Heart right ventricle (tissue), 16 donors: ENCODE measurements around the gene RAB25. TPM values are rescaled to one million over a fixed set of nuclear protein-coding genes. Genes with fewer than 3 reads are reported as not detected.

Experiments
- ATAC-seq, 8 donors: fragments of 200-7000 bp; cut with Tn5 transposase; one replicate each; pipeline ENCODE4 v1.9.1; 2020; ENCODE audit warnings: mild to moderate bottlenecking in 8 of 8, moderate library complexity in 8 of 8, moderate number of reproducible peaks in 1 of 8
- DNase-seq, 2 donors: peaks; one replicate each; pipeline ENCODE4 v3.0.0-alpha.2; 2020
- H3K27ac ChIP-seq, 10 donors: fragments of 200-600 bp; sonication (generic) in 2 of 10; one replicate each; pipeline versions ENCODE4 v1.5.0 to v1.8.0; 2020 to 2022; ENCODE audit warnings: mild to moderate bottlenecking in 3 of 10
- H3K27me3 ChIP-seq, 7 donors: fragments of 200-600 bp; one replicate each; pipeline ENCODE4 v1.8.0; 2021 to 2022; ENCODE audit warnings: mild to moderate bottlenecking in 2 of 7
- H3K36me3 ChIP-seq, 9 donors: fragments of 200-600 bp; sonication (generic) in 1 of 9; one replicate each; pipeline versions ENCODE4 v1.5.0 to v1.8.0; 2020 to 2022; ENCODE audit warnings: mild to moderate bottlenecking in 2 of 9
- H3K4me1 ChIP-seq, 9 donors: fragments of 200-600 bp; sonication (generic) in 1 of 9; one replicate each; pipeline versions ENCODE4 v1.5.0 to v1.8.0; 2020 to 2022; ENCODE audit warnings: mild to moderate bottlenecking in 4 of 9
- H3K4me3 ChIP-seq, 10 donors: fragments of 200-600 bp; sonication (generic) in 2 of 10; one replicate each; pipeline versions ENCODE4 v1.5.0 to v1.8.0; 2020 to 2022; ENCODE audit warnings: mild to moderate bottlenecking in 7 of 10, moderate library complexity in 2 of 10
- H3K9me3 ChIP-seq, 11 donors: fragments of 200-600 bp in 10 of 11; sonication (generic) in 2 of 11; one replicate each; pipeline versions ENCODE4 v1.5.0 to v1.8.0; 2013 to 2022; ENCODE audit warnings: mild to moderate bottlenecking in 2 of 11, control low read depth in 1 of 11, moderate library complexity in 1 of 11
- CTCF ChIP-seq, 9 donors: fragments of 200-600 bp; sonication (generic) in 2 of 9; IDR thresholded peaks; one replicate each; pipeline versions ENCODE4 v1.5.0 to v1.8.0; 2021 to 2022; ENCODE audit warnings: antibody characterized with exemption in 9 of 9, mild to moderate bottlenecking in 5 of 9, moderate library complexity in 1 of 9
- WGBS, 2 donors: extraction: QIAGEN DNeasy Blood & Tissue Kit; methylation state at CpG; one replicate each; pipeline ENCODE4 v1.1.7; 2013; ENCODE audit warnings: inconsistent platforms in 1 of 2; 5-methylcytosine and 5-hydroxymethylcytosine counted together
- intact Hi-C, 10 donors: fragments of 100-400 bp; cut with DNase I; formaldehyde crosslinking; loops; one replicate each; pipeline versions ENCODE4 v1.11.1 to v1.14.2; 2022
- long read RNA-seq, 3 donors: library from polyadenylated mRNA; unstranded; transcript quantifications; one replicate each; pipeline ENCODE4 v2.0.0, GENCODE V29; 2020 to 2021
- polyA plus RNA-seq, 2 donors: library from polyadenylated mRNA; stranded (reverse); fragments of 200-250 nt; gene quantifications; one replicate each; pipeline ENCODE4 v1.2.3, GENCODE V29; 2013
- total RNA-seq, 10 donors: library from RNA; stranded (reverse); fragmentation: NEBNext Ultra II Directional in 3 of 10; extraction: Animal tissue kit (Norgen Biotek cat#: 25700) in 3 of 10; gene quantifications; one replicate each; pipeline versions ENCODE4 v1.2.1 to v1.2.4, GENCODE V29; 2021 to 2023
- donor health status: Arrhythmogenic right ventricular cardiomyopathy.
- donor health status: ischemic (EF 13 %, LVEDD 7.1; RV severe dilation, severe dysfunction).
- donor health status: healthy with polysubstance abuse.
- donor health status: DM: no; HTN: yes; CAD: no.
- donor health status: DM: no; HTN: no; CAD: no.
- donor health status: ischemic (EF 25% LVEDD 6.9; RV normal size, moderate dysfunction).
- donor health status: ischemic (EF 25% LVEDD 5.7; RV mildly dilated, moderate dysfunction).
- donor health status: healthy.
- donor health status: DM: yes; HTN: yes; CAD: no.
- donor health status: Ischemic cardiomyopathy.
- donor health status: ischemic (EF 35%, LVEDD 5.7; RV mildly dilated, moderate dysfunction).
- donor health status: nonischemic (EF 11% LVEDD 7.7; RV severe dilation, severe dysfunction).
- donor health status: DM: yes; HTN: yes; CAD: no.
- donor health status: PGD.
- donor health status: ischemic (EF 29% LVEDD 5.4; RV normal size, mild dysfunction).
- donor health status: nonischemic (EF 23%, LVEDD 6.1; RV moderate dilation, normal function).

The RAB25 gene
- total RNA-seq (under 1 TPM in 1 of 10 donors, not detected in 9; 0.50 TPM), polyA plus RNA-seq (under 1 TPM in 1 of 2 donors, not detected in 1; 0.17 TPM)
- long read RNA-seq, donor 1 = 0 reads
- long read RNA-seq, donor 2 = 0 reads
- long read RNA-seq, donor 3 = 0 reads

DNA sequence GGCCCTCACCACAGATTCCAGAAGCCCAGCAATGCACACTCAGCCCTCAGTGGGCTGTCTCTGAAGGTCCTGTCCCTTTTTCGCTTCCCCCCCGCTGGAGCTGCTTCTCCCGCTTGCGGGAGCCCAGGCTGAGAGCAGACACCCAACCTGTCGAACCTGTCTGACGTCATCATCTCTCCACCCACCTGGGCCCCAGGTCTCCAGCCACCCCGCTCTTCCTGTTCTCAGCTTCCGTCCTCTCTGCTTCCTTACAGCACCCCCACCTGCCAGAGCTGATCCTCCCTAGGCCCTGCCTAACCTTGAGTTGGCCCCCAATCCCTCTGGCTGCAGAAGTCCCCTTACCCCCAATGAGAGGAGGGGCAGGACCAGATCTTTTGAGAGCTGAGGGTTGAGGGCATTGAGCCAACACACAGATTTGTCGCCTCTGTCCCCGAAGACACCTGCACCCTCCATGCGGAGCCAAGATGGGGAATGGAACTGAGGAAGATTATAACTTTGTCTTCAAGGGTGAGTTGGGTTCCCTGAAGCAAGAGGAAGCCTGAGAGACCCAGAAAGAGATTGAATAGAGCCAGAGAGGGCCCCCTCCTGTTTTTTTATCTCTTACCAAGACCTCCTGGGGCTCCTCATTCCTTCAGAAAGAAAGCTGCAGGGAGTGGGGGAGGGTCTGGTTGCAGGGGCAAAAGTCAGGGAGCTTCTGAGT is at the start of gene RAB25:
Gene RAB25 (plus strand): TSS at position 224 of the 700 bp plus-strand sequence. CDS start 241 bp downstream, at position 465.
- no peaks in the 10 kb centered on the region for H3K9me3 ChIP-seq
- no peak within 1 kb of the TSS for H3K4me3 ChIP-seq
- H3K4me1 ChIP-seq = peaks cover 0 to 7% (median 2%) of the 10 kb centered on the region in 9 donors
- WGBS, 2 donors = 55 to 59% methylated on average over 11 of the region's 11 CpGs
- intact Hi-C loops = loop anchor here in 1 of 10 donors (10.0 kb wide), 1 partner anchor 56 kb away; no protein-coding TSS in a partner anchor
- no peak within 1 kb of the TSS for H3K27ac ChIP-seq
- DNase-seq = no peak
- TF ChIP-seq CTCF (IDR thresholded peaks at IDR 0.05) = no peak
- H3K36me3 ChIP-seq = peaks cover 0 to 26% (median 0%) of the 10 kb centered on the region in 9 donors
- ATAC-seq = no peak
- no peaks in the 10 kb centered on the region for H3K27me3 ChIP-seq

DNA sequence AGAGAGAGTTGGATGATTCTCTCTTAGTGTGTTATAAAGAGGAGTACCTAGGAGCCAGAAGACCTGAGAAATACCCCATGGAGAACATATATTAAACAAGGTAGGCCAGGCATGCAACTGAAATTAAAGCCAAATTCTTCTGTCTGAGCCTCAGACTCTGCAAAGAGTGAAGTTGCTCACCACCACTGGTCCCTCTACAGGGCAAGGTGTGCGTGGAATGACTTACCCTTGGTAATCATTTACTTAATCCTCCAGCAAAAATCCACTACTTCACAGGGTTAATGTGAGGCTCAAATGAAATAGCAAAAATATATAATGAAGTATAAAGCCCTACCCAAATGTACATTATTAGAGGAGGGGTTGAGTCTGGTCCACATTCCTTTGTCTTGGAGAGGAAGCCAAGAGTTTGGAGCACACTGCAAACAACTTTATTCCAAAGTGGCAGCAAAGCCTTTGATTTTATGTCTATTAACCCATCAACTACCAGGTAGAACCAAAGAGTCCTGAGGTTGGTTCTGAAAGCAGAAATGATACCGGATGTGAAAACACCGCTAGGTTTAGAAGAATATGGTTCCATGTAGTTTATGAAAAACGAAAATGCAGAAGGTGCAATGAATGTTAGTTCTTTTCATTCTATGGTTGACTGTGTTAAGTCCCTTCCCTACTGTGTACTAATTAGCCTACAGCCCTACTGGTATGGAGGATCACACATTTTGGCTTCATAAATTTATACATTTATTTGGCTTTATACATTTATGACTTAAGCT is 48.7 kb upstream of the RAB25 start:
- TF ChIP-seq CTCF (IDR thresholded peaks at IDR 0.05) = no peak
- no peaks in the 10 kb centered on the region for H3K9me3 ChIP-seq
- H3K27me3 ChIP-seq = no peaks in the 10 kb centered on the region
- H3K4me3 ChIP-seq = no peak overlapping the region
- intact Hi-C loops = no loop called here
- ATAC-seq (no peak), DNase-seq (no peak)
- WGBS, 2 donors = 94 to 96% methylated on average over 4 of the region's 4 CpGs
- H3K27ac ChIP-seq = no peak overlapping the region
- peaks cover 0 to 100% (median 73%) of the 10 kb centered on the region in 9 donors for H3K36me3 ChIP-seq
- H3K4me1 ChIP-seq = no peaks in the 10 kb centered on the region

DNA sequence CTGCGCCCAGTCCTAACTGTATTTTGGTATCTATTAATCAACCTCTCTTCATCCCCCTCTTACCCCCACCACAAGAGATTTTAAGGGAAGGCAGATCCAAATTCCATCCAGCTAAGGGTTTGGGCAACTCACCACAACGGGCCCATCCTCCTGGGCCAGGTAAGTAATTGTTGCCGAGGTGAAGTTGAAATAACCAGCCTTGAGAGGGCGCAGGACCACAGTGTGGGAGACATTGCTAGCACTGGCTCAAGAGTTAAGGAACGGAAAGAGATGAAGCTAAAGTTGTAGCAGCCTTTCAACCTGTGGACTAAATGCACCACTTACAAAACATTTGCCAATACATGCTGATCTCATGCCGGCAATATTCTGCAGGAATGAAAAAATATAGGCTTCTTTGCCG is 46.1 kb upstream of the RAB25 start:
- intact Hi-C loops = no loop called here
- DNase-seq = no peak
- Histone ChIP-seq H3K27ac (no peak overlapping the region), H3K9me3 (no peaks in the 10 kb centered on the region), H3K36me3 (peaks cover 0 to 100% (median 71%) of the 10 kb centered on the region in 9 donors), H3K4me1 (peaks cover 0 to 15% (median 8%) of the 10 kb centered on the region in 9 donors), H3K27me3 (no peaks in the 10 kb centered on the region), H3K4me3 (no peak overlapping the region)
- 94% methylated on average over 7 of the region's 7 CpGs for WGBS, 2 donors
- no peak for ATAC-seq
- TF ChIP-seq CTCF (IDR thresholded peaks at IDR 0.05) = no peak

DNA sequence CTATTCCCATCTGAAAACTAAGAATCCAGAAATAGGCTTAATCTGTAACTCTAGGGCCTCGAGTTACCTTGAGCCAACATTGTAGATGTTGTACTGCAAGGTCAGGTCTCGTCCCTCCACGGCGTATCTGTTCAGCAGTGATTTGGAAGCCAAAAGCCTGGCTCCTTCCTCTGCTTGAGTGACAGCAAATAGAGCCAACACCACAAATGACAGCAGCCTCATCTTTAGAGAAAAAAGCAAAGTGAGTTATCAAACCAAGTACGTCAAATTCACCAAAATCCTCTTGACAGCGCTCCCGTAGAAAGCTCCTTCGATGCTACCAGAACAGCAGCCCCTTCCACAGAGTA is 41.0 kb upstream of the RAB25 start:
- intact Hi-C loops = loop anchor here in 3 of 10 donors (5.0 kb wide), 2 partner anchors 37 to 47 kb away; no protein-coding TSS in a partner anchor

More for the DNA sequence above, 41.0 kb upstream of the RAB25 start:
- DNase-seq (no peak), ATAC-seq (peak in 1 of 8 donors; percentile 5)
- H3K27ac ChIP-seq = peak overlapping the region in 9 of 10 donors; percentile 82 to 98 (median 93)
- H3K36me3 ChIP-seq = peaks cover 0 to 50% (median 23%) of the 10 kb centered on the region in 9 donors
- peak overlapping the region; percentile 56 to 98 (median 80) for H3K4me3 ChIP-seq
- WGBS, 2 donors = 30 to 36% methylated on average over 8 of the region's 8 CpGs
- no peaks in the 10 kb centered on the region for H3K9me3 ChIP-seq
- H3K27me3 ChIP-seq = no peaks in the 10 kb centered on the region
- no peak for TF ChIP-seq CTCF (IDR thresholded peaks at IDR 0.05)
- peaks cover 3 to 24% (median 13%) of the 10 kb centered on the region in 9 donors for H3K4me1 ChIP-seq
